GM21360 (cell line): ENCODE results near the gene SENP1.

Experiments
- ATAC-seq: cut with Tn5 transposase; IDR thresholded peaks from one replicate; pipeline ENCODE4 v1.9.1; 2021; ENCODE audit warnings: mild to moderate bottlenecking, moderate library complexity; ENCODE audit not compliant: unreplicated experiment

SENP1 gene

GRCh38 chr12:48019639-48020265, 86.1 kb downstream of the SENP1 start:
- no peak for ATAC-seq

DNA sequence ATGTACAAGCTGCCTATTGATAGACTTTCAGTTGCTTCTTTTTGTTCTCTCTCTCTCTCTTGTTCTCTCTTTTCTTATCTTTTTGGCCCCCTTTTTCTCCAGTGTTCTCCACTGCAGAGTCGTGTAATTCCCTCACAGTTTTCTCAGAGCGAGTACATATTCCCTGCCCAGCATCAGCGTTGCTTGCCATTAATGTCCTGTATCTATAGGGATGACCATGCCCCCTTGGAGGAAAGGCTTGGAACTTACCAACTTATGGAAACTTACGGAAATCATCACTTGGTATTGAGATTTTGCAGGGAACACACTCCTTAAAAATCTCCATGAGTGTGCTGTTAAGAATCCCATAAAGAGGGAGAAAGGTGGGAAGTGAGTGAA, 87.3 kb downstream of the SENP1 start:
- ATAC-seq = no peak

DNA sequence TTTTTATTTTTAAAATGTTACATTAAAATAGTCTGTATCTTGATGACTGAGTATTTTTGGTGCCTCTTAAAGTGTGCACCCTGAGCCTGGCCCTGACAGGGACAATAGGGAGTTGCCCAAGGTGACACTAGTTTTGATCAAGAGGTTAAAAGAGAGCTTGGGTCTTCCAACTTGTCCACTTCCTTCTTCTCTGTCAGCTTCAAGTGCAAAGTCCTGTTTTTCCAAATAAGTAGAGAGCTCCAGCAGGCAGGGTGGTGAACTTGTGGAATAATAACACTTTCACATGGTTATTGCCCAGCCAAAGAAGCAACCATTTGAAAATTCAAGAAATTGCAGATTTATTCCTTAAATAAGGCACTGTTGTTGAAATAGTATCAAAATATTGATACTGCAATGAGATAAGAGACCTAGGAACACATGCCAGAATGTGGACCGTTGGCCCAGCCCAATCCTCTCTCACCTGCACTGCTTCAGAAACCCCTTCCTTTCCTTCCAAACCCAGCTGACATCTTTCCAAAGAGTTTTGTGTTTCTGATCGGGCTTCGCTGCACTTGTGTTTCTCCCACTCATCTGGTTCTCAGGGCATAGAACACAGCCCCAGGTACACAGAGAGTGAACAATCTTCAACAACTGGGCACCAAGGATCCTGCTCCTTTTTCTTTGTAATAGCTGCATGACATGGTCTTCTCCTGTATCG, 87.8 kb downstream of the SENP1 start:
- ATAC-seq = no peak

DNA sequence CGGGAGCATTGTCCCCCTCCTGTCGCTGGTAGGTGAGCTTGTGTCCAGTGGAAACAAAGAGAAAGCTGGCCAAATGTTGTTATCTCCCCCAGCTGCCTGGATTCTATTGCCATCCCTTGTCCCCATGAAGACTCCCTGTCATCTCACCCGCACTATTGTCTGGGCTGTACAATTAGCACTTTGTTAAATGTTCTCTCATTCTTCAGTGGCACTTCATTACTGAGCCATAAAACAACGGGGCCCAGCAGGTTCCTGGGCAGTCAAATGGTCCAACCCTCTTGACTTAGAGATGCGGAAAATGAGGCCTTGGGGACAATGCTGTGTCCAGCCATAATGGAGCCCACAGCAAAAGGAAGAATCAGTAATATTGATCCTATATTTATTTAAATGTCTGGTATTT, 88.4 kb downstream of the SENP1 start:
- no peak for ATAC-seq

DNA sequence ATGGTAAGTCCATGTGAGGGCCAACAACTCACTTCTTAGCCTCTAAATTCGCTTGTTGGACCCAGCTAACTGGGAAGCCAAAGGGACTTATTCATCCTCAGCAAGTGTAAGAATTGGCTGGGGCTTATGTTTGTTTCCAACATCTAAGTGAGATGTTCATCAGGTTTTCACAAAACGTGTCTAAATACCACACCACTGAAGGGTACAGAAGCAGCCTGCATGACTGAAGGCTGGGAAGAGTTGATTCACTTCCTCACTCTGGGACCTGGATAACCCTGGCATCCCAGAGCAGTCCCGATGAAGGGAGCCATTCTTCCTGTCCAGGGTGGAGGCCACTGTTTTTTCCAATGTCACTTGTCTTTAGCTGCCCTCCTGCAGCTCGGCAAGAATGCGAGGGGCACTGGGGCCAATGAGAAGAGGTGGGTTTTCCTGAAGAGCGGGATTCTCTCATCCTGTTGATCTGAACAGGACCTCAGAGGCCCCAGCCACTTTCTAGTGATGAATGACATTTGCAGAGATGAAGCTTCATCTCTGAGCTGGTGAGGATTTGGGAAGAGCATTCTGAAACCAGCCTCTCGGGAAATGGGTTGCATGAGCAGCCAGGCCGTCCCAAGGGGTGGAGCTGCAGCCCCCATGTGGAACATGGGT, 89.4 kb downstream of the SENP1 start:
- no peak for ATAC-seq

GRCh38 chr12:48015954-48016353, 89.9 kb downstream of the SENP1 start:
- ATAC-seq = no peak

DNA sequence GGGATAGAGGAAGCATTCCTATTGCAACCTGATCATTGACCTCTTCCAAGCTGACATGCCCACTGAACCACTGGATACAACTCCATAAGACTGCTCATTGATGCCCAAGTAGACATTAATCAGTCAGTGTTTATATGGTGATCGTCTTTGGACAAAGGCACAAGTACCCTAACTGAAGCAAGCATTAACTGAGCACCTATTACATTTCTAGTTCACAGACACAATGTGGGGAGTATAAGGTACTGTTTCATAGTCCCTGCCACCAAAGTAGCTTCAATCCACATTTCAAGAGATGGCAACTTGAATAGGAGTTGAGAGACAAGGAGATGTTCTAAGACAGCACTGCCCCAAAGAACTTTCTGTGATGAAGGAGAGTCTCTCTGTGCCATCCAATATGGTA, 90.8 kb downstream of the SENP1 start:
- no peak for ATAC-seq

- ATAC-seq = no peak
These were observed 92.6 kb downstream of the SENP1 start for GRCh38 chr12:48013287-48013686.

DNA sequence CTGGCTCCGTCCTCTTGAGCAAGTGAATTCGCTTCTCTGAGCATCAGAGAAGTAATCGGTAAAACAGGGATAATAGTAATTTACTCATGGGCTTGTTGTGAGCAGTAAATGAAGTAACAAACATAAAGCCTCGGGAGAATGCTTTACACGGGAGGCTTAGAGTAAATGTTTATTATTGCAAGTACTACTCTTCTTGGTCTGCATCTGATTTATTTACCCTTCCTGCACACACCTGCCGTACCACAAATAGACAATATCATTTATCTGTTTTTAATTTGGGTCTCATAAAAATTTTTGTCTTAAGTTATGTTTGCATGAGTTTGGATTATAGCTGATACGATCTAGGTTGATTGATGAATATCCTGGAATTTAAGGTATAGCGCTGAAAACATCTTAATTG, 93.8 kb downstream of the SENP1 start:
- ATAC-seq = no peak

GRCh38 chr12:48010366-48010970, 95.4 kb downstream of the SENP1 start:
- ATAC-seq = no peak

DNA sequence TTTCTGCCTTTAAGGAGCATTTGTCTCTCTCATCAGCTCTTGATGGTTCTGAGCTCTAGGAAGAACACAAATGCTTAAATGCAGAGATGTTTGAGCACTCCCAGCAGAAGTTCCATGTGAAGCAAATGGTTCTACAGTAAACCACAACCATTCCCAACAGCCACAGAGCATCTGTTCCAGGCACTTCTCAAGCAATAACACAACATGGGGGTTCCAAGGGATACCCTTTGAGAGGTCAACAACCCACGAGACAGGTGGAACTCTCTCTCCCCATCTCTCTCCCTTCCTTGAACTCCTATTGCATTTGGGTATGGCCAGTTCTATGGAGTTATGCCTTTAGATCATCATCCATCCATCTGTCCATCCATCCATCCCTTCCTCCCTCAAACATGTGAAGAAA, 96.4 kb downstream of the SENP1 start:
- ATAC-seq = no peak

- ATAC-seq = no peak
These were observed 96.9 kb downstream of the SENP1 start for GRCh38 chr12:48008950-48009349.

GRCh38 chr12:48008349-48008748, 97.5 kb downstream of the SENP1 start:
- ATAC-seq = no peak

DNA sequence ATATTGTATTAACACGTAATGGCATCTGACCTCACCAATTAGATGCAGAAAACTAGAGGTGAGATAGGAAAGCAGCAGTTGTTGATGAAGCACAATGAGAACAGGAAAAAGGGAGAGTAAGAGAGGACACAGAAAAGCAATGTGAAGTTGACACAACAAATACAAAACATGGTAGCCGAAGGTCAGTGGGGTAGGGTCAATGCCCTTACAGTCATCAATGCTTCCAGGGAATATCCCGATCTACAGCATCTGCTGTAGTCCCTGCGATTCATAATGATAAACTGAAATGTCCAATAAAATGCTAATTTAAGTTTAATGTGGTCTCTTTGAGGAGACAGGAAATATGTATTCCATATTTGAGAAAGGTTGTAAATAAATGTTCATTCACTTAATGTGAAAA, 98.7 kb downstream of the SENP1 start:
- no peak for ATAC-seq

- ATAC-seq = no peak
These were observed 100.2 kb downstream of the SENP1 start for GRCh38 chr12:48005750-48006021.

DNA sequence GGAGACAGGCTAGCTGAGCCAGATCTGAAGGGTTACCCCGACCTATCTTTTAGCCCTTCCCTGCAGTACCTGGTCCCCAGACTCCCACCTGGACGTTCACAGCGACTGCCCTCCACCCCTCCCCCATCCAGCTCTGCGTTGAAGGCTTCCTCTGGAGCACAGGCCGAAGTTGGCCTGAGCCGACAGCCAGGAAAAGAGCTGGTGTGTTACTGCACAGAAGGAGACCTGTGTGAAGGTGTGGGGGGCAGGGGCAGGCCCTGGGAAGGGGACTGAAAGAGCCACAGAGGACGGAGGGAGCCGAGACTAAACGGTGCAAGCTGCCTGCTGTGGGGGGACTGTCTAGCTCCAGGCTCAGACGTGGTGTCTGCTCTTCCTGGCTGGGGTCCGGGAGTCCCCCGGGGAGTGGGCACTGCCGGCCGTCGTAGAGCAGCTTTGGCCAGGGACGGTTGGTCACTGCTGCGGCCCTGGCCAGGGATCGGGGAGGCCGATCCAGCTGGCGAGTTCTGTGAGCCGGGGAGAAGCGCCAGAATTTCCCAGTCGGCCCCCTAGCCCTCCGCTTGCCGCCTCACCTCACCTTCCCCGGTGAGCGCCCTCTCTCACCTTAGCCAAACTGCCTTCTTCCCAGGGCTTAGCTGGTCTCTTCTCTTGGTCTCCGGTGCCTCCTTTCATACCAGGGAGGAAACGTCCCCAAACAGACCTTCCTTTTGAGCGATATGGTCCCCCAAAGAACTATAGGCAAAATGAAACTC, 100.7 kb downstream of the SENP1 start:
- no peak for ATAC-seq

GRCh38 chr12:48004053-48004941, 101.6 kb downstream of the SENP1 start, which contains the start of gene COL2A1:
COL2A1 (minus strand) TSS chr12:48004476; CDS start chr12:48004321, 155 bp downstream.
- ATAC-seq = no peak

DNA sequence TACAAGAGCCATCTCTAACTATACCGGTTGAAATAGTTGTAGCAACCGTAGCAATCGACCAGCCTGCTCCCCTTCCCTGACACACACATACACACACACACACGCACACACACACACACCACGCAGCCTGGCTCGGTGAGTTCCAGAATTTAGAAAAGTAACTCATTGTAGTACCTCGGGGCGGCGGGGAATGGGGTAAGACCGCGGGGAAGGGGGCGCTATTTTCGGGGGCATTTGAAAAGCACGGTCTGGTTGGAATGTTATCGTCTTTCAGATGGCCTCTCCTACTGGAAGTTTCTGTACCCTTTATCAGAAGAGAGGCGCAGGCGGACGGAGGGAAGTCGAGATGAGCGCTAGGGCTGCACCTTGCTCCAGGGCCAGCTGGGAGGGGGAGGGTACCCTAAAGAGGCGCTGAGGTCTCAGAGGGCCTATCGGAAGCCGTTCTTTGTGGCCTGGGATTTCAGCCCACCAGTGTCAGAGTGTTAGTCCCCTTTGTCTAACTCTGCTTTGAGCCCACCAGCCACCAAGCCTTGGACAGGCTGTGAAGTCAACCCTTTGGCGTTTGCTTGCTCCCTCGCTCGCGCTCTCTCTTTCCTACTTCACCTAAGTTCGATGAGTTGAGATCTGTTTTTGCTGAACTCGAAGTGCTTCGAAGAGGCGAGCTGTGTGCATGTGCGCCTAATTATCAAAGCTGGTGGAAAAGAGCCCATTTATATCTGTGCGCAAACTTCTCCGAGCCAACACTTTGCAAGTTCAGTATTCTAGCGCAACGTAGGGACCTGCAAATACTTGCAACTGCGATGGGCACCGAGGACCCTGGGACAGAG, 102.4 kb downstream of the SENP1 start:
- ATAC-seq = no peak

GRCh38 chr12:48002773-48003218, 103.1 kb downstream of the SENP1 start:
- no peak for ATAC-seq

DNA sequence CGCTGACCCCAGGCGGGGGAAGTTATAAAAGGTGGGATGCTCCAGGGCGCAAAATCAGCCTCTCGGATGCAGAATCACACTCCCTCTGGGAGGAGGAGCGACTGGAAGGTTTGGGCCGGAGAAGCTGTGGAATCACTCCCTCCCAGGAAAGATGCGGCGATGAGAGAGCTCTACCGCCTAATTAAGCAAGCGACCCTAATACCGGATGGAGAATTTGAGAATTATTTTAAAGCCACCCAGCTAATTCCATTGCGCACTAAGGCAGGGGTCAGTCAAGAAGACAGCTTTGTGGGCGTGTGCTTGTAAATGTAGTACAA, 103.5 kb downstream of the SENP1 start:
- no peak for ATAC-seq
